GM06990 (cell line): ENCODE data around the gene HIPK2.

Experiments
- DNase-seq: peaks from one replicate; pipeline ENCODE4 v3.0.0-alpha.2; 2011; ENCODE audit not compliant: insufficient read length; ENCODE audit errors: extremely low read depth
- H3K27me3 ChIP-seq: replicated peaks from 2 replicates; pipeline ENCODE4 v1.6.0; 2011; ENCODE audit warnings: low read length; ENCODE audit not compliant: control insufficient read depth, insufficient read depth
- H3K36me3 ChIP-seq: 2 replicates; pipeline ENCODE4 v1.5.1; 2011; ENCODE audit warnings: low read length; ENCODE audit not compliant: control insufficient read depth, insufficient read depth
- H3K4me3 ChIP-seq: replicated peaks from 2 replicates; pipeline ENCODE4 v1.5.1; 2011; ENCODE audit warnings: low read depth, mild to moderate bottlenecking, control low read depth, low read length
- CTCF ChIP-seq: IDR thresholded peaks from 2 replicates; pipeline ENCODE4 v1.5.1; 2011; ENCODE audit warnings: low read length, control low read depth, mild to moderate bottlenecking, inconsistent platforms; ENCODE audit not compliant: insufficient read depth, poor library complexity, severe bottlenecking

HIPK2 gene

DNA sequence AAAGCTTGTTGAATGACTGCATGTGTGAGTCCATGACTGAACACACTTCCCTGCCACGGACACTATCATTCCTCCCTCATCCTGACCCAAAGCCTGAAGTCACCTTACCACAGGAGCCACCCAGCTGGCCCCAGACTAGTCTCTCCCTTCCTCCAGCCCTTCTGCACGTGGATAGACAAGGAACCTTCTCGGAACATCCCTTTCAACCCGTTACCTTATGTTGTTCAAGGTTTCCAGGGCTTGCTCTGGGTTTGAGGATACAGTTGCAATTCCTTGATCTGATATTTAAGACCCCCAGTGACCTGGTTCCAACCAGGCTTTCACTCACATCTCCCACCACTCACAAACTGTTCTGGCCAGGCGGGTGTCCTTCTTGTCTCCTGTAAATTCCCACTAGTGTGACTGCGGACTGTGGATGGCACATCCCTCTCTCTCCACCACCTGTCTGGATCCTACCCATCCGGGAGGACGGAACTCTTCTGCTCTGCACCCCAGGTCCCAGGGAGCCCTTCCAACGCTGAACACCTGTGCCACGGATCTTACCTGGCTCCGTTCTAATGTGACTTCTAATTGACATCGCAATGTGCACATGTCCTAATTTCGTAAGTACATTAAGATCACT, 62.5 kb downstream of the HIPK2 start:
- Histone ChIP-seq H3K27me3 (no peaks in the 10 kb centered on the region), H3K4me3 (no peak overlapping the region), H3K36me3 (peaks cover 36% of the 10 kb centered on the region)
- no peak for TF ChIP-seq CTCF
- no peak for DNase-seq

DNA sequence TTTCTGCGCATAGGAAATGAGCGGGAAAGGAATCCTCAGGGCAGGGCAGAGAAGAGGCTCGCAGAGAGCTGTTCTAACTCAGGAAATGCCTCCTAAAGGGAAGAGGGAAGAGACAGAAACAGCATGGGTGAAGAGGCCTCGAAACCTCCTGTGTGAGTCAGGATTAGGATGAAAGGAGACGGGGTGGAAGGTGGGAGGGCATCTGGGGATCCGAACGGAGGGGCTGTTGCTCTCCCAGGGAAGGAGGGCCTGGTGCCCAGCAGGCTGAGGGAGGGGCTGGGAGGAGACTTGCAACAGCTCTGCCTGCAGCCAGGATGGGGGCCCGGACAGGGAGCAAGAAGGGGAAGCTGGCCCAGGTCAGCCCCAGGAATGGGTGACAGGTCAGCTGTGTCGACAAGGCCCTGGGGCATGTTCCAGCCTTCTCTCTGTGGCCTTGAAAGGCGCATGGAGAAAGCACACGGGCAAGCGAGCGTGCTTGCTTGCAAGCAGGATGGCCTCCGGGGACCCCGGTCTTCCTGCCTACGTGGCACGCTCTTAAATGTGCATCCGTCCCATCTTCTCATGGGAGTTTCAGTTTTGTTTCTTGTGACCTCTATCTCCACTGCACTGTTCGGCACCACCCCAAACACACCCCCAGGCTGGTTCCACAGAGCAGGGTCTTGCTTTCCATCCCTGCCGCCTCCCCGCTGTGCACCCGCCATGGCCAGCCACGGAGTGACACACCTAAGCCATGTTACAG, 63.5 kb downstream of the HIPK2 start:
- no peaks in the 10 kb centered on the region for H3K27me3 ChIP-seq
- peaks cover 36% of the 10 kb centered on the region for H3K36me3 ChIP-seq
- peak; percentile 80 for DNase-seq
- H3K4me3 ChIP-seq, result 0 out of 2 replicates have a peak overlapping the region, but pooled peaks have one; percentile 2
- TF ChIP-seq CTCF, result no peak

- Histone ChIP-seq H3K27me3 (no peaks in the 10 kb centered on the region), H3K36me3 (peaks cover 36% of the 10 kb centered on the region), H3K4me3 (no peak overlapping the region)
- DNase-seq, result no peak
- no peak for TF ChIP-seq CTCF
Observed at GRCh38 chr7:139713526-139714162, 64.2 kb downstream of the HIPK2 start.

- no peaks in the 10 kb centered on the region for H3K27me3 ChIP-seq
- H3K36me3 ChIP-seq, result peaks cover 36% of the 10 kb centered on the region
- H3K4me3 ChIP-seq, result no peak overlapping the region
- no peak for TF ChIP-seq CTCF
- DNase-seq, result no peak
Observed at GRCh38 chr7:139713061-139713460, 64.7 kb downstream of the HIPK2 start.

GRCh38 chr7:139711991-139712743, 65.6 kb downstream of the HIPK2 start:
- DNase-seq, result no peak
- Histone ChIP-seq H3K27me3 (no peaks in the 10 kb centered on the region), H3K4me3 (no peak overlapping the region), H3K36me3 (peaks cover 41% of the 10 kb centered on the region)
- TF ChIP-seq CTCF, result no peak
